HG03066 (cell line): ENCODE data around the gene RABL2B.

ENCODE experiments used
- ATAC-seq: cut with Tn5 transposase; IDR thresholded peaks from one replicate; pipeline ENCODE4 v1.9.1; 2021; ENCODE audit warnings: low read depth; ENCODE audit not compliant: unreplicated experiment

The RABL2B gene

GRCh38 chr22:50723991-50724390 lies 59.4 kb downstream of the RABL2B start:
- no peak for ATAC-seq

GRCh38 chr22:50722716-50723428 lies 60.6 kb downstream of the RABL2B start:
- no peak for ATAC-seq

GRCh38 chr22:50722048-50722701 lies 61.3 kb downstream of the RABL2B start:
- ATAC-seq, result no peak

- ATAC-seq, result no peak
Measured at GRCh38 chr22:50721257-50721844, 62.1 kb downstream of the RABL2B start.

GRCh38 chr22:50720301-50721256 lies 62.9 kb downstream of the RABL2B start:
- no peak for ATAC-seq

- ATAC-seq, result no peak
Measured at GRCh38 chr22:50719814-50720300, 63.6 kb downstream of the RABL2B start.

GRCh38 chr22:50718352-50718709 lies 65.1 kb downstream of the RABL2B start:
- no peak for ATAC-seq

- ATAC-seq, result no peak
Measured at GRCh38 chr22:50717709-50718351, 65.6 kb downstream of the RABL2B start.
